A204.1 (cell line): Measurements from ENCODE around the gene DPEP2.
"Not testable (repeated sequence)": the region's sequence is repeated elsewhere in the genome, so short reads cannot be mapped to it uniquely, and the experiment has no call there.

Source experiments
- FAIRE-seq: peaks from 2 replicates; lab custom pipeline; 2012; peaks lifted over from hg19 to GRCh38; lab: Jason Lieb, UNC

Gene DPEP2

GRCh38 chr16:67975321-67976105 lies 23.8 kb downstream of the DPEP2 start:
- no peak for FAIRE-seq

GRCh38 chr16:67972285-67972684 lies 27.0 kb downstream of the DPEP2 start:
- FAIRE-seq: not testable (repeated sequence)

- no peak for FAIRE-seq
Observed at GRCh38 chr16:67971111-67971510, 28.2 kb downstream of the DPEP2 start.

GRCh38 chr16:67969254-67970039 lies 29.8 kb downstream of the DPEP2 start:
- no peak for FAIRE-seq

GRCh38 chr16:67968400-67969253 lies 30.7 kb downstream of the DPEP2 start, which contains the start of gene SLC12A4:
Gene SLC12A4, minus strand, starts transcription at chr16:67968637. Its CDS starts 84 bp downstream, at chr16:67968553.
- FAIRE-seq: no peak

GRCh38 chr16:67967958-67968399 lies 31.3 kb downstream of the DPEP2 start:
- no peak for FAIRE-seq

- FAIRE-seq: no peak
Observed at GRCh38 chr16:67967183-67967957, 31.9 kb downstream of the DPEP2 start.

GRCh38 chr16:67966549-67967182 lies 32.6 kb downstream of the DPEP2 start:
- FAIRE-seq: no peak

GRCh38 chr16:67965668-67966548 lies 33.4 kb downstream of the DPEP2 start:
- FAIRE-seq: no peak

GRCh38 chr16:67964477-67965131 lies 34.7 kb downstream of the DPEP2 start:
- FAIRE-seq: no peak

GRCh38 chr16:67963662-67964321 lies 35.5 kb downstream of the DPEP2 start:
- FAIRE-seq: no peak

- no peak for FAIRE-seq
Observed at GRCh38 chr16:67963292-67963661, 36.0 kb downstream of the DPEP2 start.

- FAIRE-seq: no peak
Observed at GRCh38 chr16:67962135-67962534, 37.1 kb downstream of the DPEP2 start.

- no peak for FAIRE-seq
Observed at GRCh38 chr16:67961551-67961957, 37.7 kb downstream of the DPEP2 start.

GRCh38 chr16:67959536-67960329 lies 39.6 kb downstream of the DPEP2 start:
- no peak for FAIRE-seq

GRCh38 chr16:67957622-67958021 lies 41.7 kb downstream of the DPEP2 start:
- FAIRE-seq: no peak

- no peak for FAIRE-seq
Observed at GRCh38 chr16:67954421-67955196, 44.7 kb downstream of the DPEP2 start.
